Measurements from ENCODE around the gene ABTB1.

ABTB1 gene

DNA sequence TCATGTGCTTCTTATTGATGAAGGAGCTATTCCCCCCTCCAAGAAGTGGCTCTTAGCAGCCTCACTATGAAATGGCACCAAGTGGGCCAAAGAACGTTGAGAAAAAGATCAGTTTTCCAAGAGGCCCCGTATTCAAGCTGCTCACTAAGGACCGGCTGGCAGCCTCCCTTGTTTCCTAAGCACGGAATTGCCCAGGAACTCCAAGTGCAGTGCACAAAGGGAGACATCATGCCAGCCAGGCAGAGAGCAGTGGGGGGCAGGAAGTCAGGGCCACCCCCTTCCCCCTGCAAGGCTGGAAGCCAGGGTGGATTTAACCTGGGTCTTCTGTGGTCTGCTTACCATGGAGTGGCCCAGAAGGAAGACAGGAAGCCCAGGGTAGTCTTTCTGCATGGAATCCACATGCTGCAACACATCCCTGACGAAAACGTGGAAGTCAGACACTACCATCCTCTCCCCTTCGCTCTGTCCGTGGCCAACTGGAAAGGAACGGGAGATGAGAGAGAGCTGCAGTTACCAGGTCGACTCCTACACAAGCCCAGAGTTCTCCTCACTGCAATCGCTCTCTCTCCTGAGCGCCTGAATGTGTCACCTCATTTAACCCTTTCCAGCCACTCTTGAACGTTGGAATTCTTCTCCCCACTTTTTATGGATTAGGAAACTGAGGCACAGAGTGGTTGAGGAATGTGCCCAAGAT, 49.5 kb downstream of the ABTB1 start:
- no peak for DNase-seq

DNA sequence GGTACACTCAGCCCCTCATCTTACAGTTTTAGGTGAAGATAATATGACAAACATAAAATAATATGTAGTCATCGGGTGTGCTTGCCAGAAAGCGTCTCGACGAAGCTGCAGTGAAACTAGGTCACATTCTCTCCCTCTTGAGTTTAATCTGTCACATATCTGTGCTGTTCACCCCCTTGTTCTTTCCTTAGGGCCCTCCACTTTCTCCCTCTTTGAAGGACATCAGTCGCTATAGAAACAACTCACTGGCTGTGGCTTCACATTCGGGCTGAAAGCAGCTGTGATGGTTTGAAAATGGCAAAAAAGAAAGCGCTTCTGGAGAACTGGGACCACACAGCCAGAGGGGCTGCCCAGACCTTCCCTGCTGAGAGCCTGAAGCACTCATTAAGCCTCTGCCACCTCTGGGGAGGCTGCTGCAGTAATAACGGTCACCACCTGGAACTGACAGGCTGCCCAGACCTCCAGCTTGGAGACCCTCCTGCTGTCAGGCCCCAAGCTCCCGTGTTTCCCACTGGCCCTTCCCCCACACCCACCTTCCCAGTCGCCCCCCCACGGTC, 50.3 kb downstream of the ABTB1 start:
- DNase-seq: no peak

DNA sequence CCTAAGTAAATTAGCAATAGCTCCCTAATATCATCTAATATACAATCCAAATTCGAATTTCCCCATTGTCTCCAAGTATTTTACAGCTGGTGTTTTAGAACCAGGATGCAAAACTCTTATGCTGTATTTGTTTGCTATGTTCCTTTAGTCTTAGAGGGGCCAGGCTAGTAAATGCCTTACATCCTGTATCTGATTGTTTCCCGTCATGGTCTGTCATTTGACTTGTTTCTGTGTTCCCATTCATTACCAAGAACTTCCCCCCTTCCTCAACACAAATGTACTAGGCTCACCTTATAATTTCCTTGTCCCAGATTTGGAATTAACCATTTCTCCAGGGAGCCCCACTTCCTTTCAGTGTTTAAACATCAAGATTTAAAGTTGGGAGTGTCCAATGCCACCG, 54.1 kb downstream of the ABTB1 start:
- DNase-seq: no peak

DNA sequence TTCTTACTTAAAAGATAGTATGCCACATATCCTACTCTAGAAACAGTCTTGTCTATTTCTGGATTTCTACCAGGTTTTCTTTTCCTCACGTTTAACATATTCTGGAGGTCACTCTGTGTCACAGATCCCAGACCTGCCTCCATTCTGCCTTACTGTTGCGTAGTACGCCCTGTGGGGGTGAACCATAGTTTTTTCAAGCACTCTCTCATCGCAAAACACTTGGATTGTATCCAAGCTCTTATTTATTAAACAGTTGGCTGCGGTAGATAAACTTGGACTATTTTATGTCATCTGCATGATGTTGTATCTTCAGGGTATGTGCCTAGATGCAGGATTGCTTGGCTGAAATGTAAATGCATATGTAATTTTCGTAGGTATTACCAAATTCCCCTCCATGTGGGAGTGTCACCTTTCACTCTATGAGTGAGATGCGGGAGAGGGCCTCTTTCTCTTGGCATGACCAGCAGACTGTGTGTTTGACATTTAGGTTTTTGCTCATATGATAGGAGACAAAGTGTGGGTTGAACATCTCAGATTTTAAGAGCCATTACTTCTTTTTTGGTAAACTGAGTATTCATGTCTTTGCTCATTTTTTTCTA, 55.8 kb downstream of the ABTB1 start:
- no peak for DNase-seq

DNA sequence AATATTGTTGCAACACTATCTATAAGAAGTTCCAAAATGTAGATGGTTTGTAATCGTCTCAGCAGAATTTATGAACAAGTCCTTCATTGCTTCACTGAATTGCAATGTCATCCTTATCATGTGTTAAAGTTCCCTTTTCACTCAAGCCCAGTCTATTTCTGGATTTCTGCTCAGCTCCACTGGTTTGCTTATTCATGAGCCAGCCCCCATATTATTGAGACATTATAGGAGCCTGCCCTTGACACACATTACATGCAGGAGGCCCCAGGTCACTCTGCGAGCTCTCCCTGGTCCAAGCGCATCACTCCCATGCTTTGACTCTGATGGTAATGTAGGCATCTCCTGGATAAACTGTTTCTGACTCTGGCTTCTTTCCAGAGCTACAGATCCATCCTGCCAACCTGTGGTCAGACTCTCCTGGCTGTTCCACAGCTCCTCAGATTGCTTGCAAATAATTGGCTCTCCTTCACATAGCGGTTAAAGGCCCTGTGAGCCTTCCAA, 56.9 kb downstream of the ABTB1 start:
- peak; percentile 2 for DNase-seq

DNA sequence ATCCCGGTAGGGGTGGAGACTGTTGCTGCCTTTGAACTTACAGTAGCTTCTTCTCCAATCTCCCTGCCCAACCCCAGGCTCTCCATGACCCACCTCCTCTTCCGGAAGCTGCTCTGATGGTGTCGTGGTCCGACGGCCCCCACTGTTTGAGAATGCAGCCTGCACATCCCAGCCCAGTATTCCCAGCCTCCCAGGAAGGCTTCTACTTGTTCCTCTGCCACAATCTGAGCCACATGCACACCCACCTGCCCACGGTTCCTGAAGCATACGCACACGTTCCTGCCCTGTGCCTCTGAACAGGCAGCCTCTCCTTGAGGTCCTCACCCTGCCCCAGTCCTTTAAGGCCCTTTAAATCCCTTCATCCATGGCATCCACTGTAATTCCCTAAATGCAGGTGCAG, 57.4 kb downstream of the ABTB1 start:
- DNase-seq: no peak

All from CD4-positive, alpha-beta T cell treated with Interleukin-17A for 1 hour (primary cell).